OCI-LY7 (cell line): Measurements from ENCODE around the gene PPM1L.

ENCODE experiments used
- EZH2phosphoT487 ChIP-seq: fragments of 200-600 bp; sonication (generic); IDR thresholded peaks from 2 replicates; pipeline ENCODE4 v1.6.1; 2018; ENCODE audit warnings: low read depth, borderline replicate concordance, mild to moderate bottlenecking, mixed run types, antibody characterized with exemption, low read length, moderate library complexity, mixed read lengths
- TF ChIP-seq, protein P1 (sequence below): fragments of 200-600 bp; sonication (generic); conservative IDR thresholded peaks from 2 replicates; pipeline ENCODE4 v1.5.1; 2014; ENCODE audit warnings: mild to moderate bottlenecking, antibody characterized with exemption, low read length, moderate library complexity, mixed read lengths

DNA sequence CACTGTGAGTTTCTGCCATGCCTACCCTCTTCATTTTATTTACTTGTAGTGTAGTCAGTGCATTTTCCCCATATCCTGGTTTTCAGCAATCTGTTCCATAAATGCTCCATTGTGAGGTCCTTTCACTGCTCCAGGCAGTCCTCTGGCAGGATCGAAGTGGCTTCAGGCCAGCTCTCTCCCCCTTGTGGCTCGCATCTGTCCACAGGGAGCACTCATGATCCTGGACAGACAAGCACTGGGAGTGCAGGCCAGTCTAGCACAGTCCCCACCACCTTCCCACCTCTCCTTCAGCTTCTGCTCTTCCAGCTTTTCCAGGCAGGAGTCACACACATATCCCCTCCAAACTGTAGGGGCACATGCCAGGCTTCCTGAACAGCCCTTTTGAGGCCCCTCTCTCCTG lies 173.6 kb downstream of the PPM1L start:
- TF ChIP-seq, protein P1, sequence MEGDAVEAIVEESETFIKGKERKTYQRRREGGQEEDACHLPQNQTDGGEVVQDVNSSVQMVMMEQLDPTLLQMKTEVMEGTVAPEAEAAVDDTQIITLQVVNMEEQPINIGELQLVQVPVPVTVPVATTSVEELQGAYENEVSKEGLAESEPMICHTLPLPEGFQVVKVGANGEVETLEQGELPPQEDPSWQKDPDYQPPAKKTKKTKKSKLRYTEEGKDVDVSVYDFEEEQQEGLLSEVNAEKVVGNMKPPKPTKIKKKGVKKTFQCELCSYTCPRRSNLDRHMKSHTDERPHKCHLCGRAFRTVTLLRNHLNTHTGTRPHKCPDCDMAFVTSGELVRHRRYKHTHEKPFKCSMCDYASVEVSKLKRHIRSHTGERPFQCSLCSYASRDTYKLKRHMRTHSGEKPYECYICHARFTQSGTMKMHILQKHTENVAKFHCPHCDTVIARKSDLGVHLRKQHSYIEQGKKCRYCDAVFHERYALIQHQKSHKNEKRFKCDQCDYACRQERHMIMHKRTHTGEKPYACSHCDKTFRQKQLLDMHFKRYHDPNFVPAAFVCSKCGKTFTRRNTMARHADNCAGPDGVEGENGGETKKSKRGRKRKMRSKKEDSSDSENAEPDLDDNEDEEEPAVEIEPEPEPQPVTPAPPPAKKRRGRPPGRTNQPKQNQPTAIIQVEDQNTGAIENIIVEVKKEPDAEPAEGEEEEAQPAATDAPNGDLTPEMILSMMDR, result no peak
- TF ChIP-seq EZH2phosphoT487, result no peak
